Measurements from ENCODE around the gene ARHGEF3.

The ARHGEF3 gene

GRCh38 chr3:56801662-56802377 lies at the start of gene ARHGEF3:
TSS of gene ARHGEF3 (minus strand) at chr3:56801949. CDS start at chr3:56801798, 151 bp downstream.
- peak; percentile 80 for DNase-seq (ENCODE audit: low read depth)

- no peak for DNase-seq (ENCODE audit: low read depth)
Observed at GRCh38 chr3:56849698-56850097, 47.9 kb upstream of the ARHGEF3 start.

GRCh38 chr3:56845505-56845904 lies 43.8 kb upstream of the ARHGEF3 start:
- no peak for DNase-seq (ENCODE audit: low read depth)

GRCh38 chr3:56844536-56844935 lies 42.8 kb upstream of the ARHGEF3 start:
- DNase-seq (ENCODE audit: low read depth) = no peak

GRCh38 chr3:56839784-56840715 lies 38.3 kb upstream of the ARHGEF3 start:
- DNase-seq (ENCODE audit: low read depth) = no peak

- DNase-seq (ENCODE audit: low read depth) = no peak
Observed at GRCh38 chr3:56838448-56838847, 36.7 kb upstream of the ARHGEF3 start.

- DNase-seq (ENCODE audit: low read depth) = no peak
Observed at GRCh38 chr3:56837196-56837955, 35.6 kb upstream of the ARHGEF3 start.

- no peak for DNase-seq (ENCODE audit: low read depth)
Observed at GRCh38 chr3:56836276-56837163, 34.8 kb upstream of the ARHGEF3 start.

GRCh38 chr3:56835650-56836227 lies 34.0 kb upstream of the ARHGEF3 start:
- DNase-seq (ENCODE audit: low read depth) = no peak

GRCh38 chr3:56833536-56833935 lies 31.8 kb upstream of the ARHGEF3 start:
- no peak for DNase-seq (ENCODE audit: low read depth)

GRCh38 chr3:56833022-56833421 lies 31.3 kb upstream of the ARHGEF3 start:
- no peak for DNase-seq (ENCODE audit: low read depth)

- no peak for DNase-seq (ENCODE audit: low read depth)
Observed at GRCh38 chr3:56831572-56831971, 29.8 kb upstream of the ARHGEF3 start.

- DNase-seq (ENCODE audit: low read depth) = no peak
Observed at GRCh38 chr3:56830884-56831283, 29.1 kb upstream of the ARHGEF3 start.

GRCh38 chr3:56829533-56829932 lies 27.8 kb upstream of the ARHGEF3 start:
- no peak for DNase-seq (ENCODE audit: low read depth)

GRCh38 chr3:56826831-56827722 lies 25.3 kb upstream of the ARHGEF3 start:
- no peak for DNase-seq (ENCODE audit: low read depth)

GRCh38 chr3:56825567-56826438 lies 24.1 kb upstream of the ARHGEF3 start:
- no peak for DNase-seq (ENCODE audit: low read depth)

- DNase-seq (ENCODE audit: low read depth) = no peak
Observed at GRCh38 chr3:56823984-56824703, 22.4 kb upstream of the ARHGEF3 start.

- no peak for DNase-seq (ENCODE audit: low read depth)
Observed at GRCh38 chr3:56823421-56823926, 21.7 kb upstream of the ARHGEF3 start.

All from stimulated activated CD8-positive, alpha-beta memory T cell treated with anti-CD3 and anti-CD28 coated beads, Interleukin-15, amount 100 ng/mL, for 24 hours (primary cell).